CD4-positive, alpha-beta T cell treated with Interleukin-15 for 1 hour (primary cell): ENCODE results near the gene DSEL.

ENCODE experiments used
- DNase-seq: peaks from one replicate; pipeline ENCODE4 v3.0.0-alpha.2; 2020

Gene DSEL

GRCh38 chr18:67500522-67501205 is 15.9 kb downstream of the DSEL start:
- DNase-seq = no peak

GRCh38 chr18:67496469-67496868 is 20.1 kb downstream of the DSEL start:
- no peak for DNase-seq

- no peak for DNase-seq
Measured at GRCh38 chr18:67486534-67486933, 30.0 kb downstream of the DSEL start.

DNA sequence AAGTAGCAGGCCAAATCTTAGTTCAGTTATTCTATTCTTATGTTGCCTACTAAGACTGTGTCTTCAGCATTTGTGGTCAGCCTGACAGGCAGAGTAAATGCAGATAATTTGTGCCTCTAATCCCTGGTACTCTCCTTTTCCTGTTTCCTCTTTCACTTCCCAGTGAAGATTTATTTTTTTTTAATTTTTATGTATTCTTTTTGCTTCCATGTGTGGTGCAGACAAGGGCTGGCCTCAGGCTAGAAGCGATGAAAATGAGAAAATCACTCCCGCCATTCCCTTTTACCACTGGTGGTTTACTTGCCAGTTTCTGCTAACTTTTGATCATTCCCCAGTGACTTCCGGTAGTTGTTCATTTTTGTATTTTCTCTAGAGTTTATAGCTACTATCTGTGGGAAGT is 30.9 kb downstream of the DSEL start:
- DNase-seq = no peak

DNA sequence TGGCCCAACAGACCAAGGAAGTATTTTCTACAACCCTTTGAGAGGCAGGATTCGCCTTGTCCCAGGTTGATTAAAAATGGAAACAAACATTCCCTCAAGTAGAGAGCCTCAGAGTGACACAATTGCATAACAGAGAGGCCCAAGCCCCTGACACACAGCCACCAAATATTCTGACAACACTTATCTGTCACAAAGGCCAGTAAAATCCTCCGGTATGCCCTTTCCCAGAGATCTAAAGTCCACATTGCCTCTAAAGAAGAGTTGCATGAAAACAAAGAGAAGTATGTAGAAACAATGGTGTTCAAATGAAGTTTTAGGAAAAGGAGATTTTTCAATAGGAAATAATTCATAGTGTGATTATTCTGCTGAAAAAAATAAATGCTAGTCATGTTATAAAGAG is 32.1 kb downstream of the DSEL start:
- DNase-seq = no peak

DNA sequence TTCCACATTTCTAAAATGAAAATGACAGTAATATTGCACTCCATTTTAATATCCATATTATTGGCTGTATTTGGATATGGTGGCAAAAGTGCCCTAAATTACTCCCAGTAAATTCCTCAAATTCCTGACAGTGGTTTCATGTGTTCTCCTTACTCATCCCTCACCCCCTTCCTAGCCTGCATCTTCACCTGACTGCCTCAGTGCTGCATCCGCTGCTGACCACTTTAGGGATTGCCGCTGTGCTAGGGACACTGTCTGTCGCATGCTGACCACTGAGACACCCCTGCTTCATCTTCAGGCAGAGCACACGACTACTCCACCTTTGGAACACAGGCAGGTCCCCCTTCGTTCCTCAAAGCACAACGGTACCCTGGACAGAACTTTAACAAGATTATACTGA is 32.6 kb downstream of the DSEL start:
- no peak for DNase-seq

GRCh38 chr18:67483237-67483636 is 33.3 kb downstream of the DSEL start:
- DNase-seq = no peak

GRCh38 chr18:67478249-67478648 is 38.3 kb downstream of the DSEL start:
- DNase-seq = no peak

DNA sequence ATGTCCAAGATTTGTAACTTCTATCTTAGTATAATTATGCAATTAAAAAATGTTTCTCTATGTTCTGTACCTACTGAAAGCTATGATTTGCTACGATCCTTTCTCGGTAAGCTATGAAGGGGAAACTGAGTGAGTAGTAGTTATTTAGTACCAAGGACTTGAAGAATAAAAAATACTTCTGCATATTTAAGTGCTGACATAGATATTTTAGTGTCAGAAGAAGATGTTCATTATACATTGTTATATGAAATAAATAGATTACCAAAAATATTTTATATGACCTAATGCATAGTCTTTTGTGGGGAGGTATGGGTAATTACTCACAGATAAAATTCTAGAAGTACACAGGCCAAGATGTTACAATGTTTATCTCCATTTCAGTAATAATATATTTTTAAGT is 39.0 kb downstream of the DSEL start:
- no peak for DNase-seq

DNA sequence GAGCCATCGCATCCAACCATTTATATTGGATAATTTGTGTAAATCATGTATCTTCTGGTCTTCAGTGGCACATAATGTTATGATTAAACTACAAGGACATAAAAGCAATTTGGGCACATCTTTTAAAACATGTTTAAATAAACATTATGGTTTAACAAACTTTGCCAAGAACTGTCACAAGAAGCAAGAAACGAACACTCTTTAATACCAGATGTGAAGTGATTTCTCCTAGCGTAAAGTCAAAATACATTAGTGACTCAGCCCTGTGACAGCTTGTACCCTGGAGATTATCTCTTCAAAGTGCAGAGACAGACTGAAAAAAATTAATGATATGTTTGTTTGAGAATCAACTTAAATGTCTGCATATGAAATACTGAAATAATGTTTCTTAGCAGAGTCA is 39.9 kb downstream of the DSEL start:
- no peak for DNase-seq

- DNase-seq = no peak
Measured at GRCh38 chr18:67475673-67476072, 40.8 kb downstream of the DSEL start.

GRCh38 chr18:67468038-67468437 is 48.5 kb downstream of the DSEL start:
- no peak for DNase-seq

DNA sequence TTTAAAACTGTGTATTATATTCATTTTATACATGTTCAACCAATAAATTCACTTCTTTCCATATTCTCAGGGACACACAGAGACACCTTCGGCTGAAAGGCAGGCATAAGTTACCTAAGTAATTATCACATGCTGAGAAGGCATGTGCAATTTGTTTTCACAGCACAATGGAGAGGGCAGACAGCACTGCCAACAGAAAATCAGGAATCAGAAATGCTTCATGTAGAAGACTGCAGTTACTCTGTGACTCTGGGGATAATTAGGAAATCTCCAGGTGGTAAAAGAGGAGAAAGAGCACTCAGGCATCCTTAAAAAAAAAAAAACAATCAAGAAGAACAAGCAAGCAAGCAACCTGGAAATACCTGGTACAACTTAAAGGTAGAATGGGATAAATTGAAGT is 49.3 kb downstream of the DSEL start:
- no peak for DNase-seq

GRCh38 chr18:67464499-67464898 is 52.0 kb downstream of the DSEL start:
- no peak for DNase-seq

DNA sequence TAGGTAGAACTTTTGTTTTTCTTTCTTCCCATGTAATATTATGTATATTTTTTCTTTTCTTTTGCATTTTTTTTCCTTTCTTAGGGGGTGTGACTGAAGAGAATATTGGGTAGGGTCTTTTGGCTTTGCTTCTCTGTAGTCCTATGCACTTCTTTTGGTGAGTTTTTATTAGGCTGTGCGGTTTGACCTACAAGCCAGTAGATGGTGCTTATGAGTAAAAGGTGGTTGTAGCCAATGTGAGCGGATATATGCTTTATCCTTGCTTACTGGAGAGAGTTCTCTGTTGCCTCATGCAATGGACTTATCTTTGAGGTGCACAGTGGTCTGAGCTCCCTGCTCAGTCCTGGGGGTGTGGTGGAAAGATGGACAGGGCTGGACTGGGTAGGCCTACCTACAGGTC is 52.7 kb downstream of the DSEL start:
- no peak for DNase-seq

DNA sequence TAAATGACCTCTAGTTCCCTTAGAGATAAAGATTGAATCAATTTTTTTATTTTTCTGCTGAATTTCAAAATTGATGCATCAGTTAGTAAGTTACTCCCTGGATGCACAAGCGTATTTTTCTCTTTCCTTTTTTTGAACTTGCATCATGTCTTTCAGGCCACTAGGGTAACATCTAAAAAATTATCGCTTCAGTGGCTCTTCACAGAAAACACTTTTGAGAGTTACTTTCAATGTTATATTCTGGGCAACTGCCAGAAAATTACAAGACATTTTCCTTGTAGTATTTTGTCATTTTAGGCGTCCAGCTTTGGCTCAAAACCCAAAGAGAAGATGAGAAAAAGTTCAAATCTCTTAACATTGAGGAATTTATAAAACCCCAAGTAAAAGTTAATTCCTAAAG is 59.8 kb downstream of the DSEL start:
- DNase-seq = no peak
